GM12878 (cell line): ENCODE measurements around the gene F12. TPM values are rescaled to one million over a fixed set of nuclear protein-coding genes. Genes with fewer than 3 reads are reported as not detected.

Experiments
- ATAC-seq: fragments of 200-7000 bp; cut with Tn5 transposase; 3 replicates; pipeline ENCODE4 v1.9.1; 2020; ENCODE audit warnings: mild to moderate bottlenecking, moderate library complexity
- BruUV-seq: library from RNA; stranded (reverse); fragments of 400-500 nt; replicated peaks from 2 replicates; lab custom pipeline; 2021; lab: Mats Ljungman, UMichigan
- CTCF ChIA-PET: fragments of 300-600 bp; sonication (Branson Sonifier 250); formaldehyde crosslinking; extraction: SDS; loops from one replicate; lab custom pipeline; 2021; ENCODE audit warnings: inconsistent platforms; lab: Yijun Ruan, JAX
- POLR2A ChIA-PET: fragments of 350-600 bp; formaldehyde crosslinking; extraction: SDS; loops from one replicate; lab custom pipeline; 2021; ENCODE audit warnings: inconsistent platforms; lab: Charles Lee
- RAD21 ChIA-PET: fragments of 300-600 bp; sonication (Branson Sonifier 250); formaldehyde crosslinking; loops from one replicate; lab custom pipeline; 2023; ENCODE audit warnings: antibody characterized with exemption; ENCODE audit not compliant: unreplicated experiment; lab: Charles Lee
- SMC1A ChIA-PET: fragments of 300-600 bp; sonication (Branson Sonifier 250); formaldehyde crosslinking; loops from one replicate; lab custom pipeline; 2023; ENCODE audit not compliant: unreplicated experiment, uncharacterized antibody; lab: Charles Lee
- DNase-seq: peaks from one replicate; pipeline ENCODE4 v3.0.0-alpha.2; 2011; ENCODE audit warnings: low read depth, low spot score
- FAIRE-seq: peaks from 3 replicates; lab custom pipeline; 2011; peaks lifted over from hg19 to GRCh38; lab: Jason Lieb, UNC
- H2AFZ ChIP-seq: 2 replicates; pipeline ENCODE4 v1.6.0; 2011; ENCODE audit warnings: low read depth, low read length, control low read depth; ENCODE audit not compliant: control insufficient read depth
- H3K27ac ChIP-seq: 2 replicates; pipeline ENCODE4 v1.5.1; 2011; ENCODE audit warnings: control low read depth; ENCODE audit not compliant: control insufficient read depth, insufficient read depth
- H3K27me3 ChIP-seq, 2 experiments: replicated peaks in 1 of 2; 2 replicates each; pipeline versions ENCODE4 v1.6.0 to v1.6.1; 2011; ENCODE audit warnings: low read length in 1 of 2; ENCODE audit not compliant: control insufficient read depth in 2 of 2, insufficient read depth in 2 of 2
- H3K36me3 ChIP-seq, 2 experiments: 2 replicates each; pipeline ENCODE4 v1.5.1; 2011; ENCODE audit warnings: low read length in 1 of 2; ENCODE audit not compliant: control insufficient read depth in 2 of 2, insufficient read depth in 2 of 2
- H3K4me1 ChIP-seq: 2 replicates; pipeline ENCODE4 v1.6.1; 2011; ENCODE audit warnings: mild to moderate bottlenecking, low read length, moderate library complexity, mixed read lengths; ENCODE audit not compliant: control insufficient read depth, insufficient read depth
- H3K4me2 ChIP-seq: 2 replicates; pipeline ENCODE4 v1.6.0; 2011; ENCODE audit warnings: control low read depth; ENCODE audit not compliant: control insufficient read depth, insufficient read depth
- H3K4me3 ChIP-seq: fragments of 200-600 bp; sonication (generic); 2 replicates; pipeline ENCODE4 v1.5.1; 2016
- H3K79me2 ChIP-seq: 2 replicates; pipeline ENCODE4 v1.6.0; 2011; ENCODE audit warnings: low read length; ENCODE audit not compliant: control insufficient read depth, insufficient read depth
- H3K9ac ChIP-seq: 2 replicates; pipeline ENCODE4 v1.8.0; 2011; ENCODE audit warnings: low read length, control low read depth, mixed read lengths; ENCODE audit not compliant: control insufficient read depth, insufficient read depth
- H3K9me3 ChIP-seq: replicated peaks from 3 replicates; pipeline ENCODE4 v1.5.1; 2011; ENCODE audit warnings: mild to moderate bottlenecking, low read length; ENCODE audit not compliant: control insufficient read depth, insufficient read depth
- H4K20me1 ChIP-seq: 2 replicates; pipeline ENCODE4 v1.6.0; 2011; ENCODE audit not compliant: control insufficient read depth, insufficient read depth
- BMI1 ChIP-seq: fragments of 450-650 bp; IDR thresholded peaks from 2 replicates; pipeline ENCODE4 v1.6.1; 2016; ENCODE audit warnings: mild to moderate bottlenecking, moderate library complexity, borderline replicate concordance
- HDAC6 ChIP-seq: fragments of 200-600 bp; sonication (generic); IDR thresholded peaks from one replicate; pipeline ENCODE4 v1.8.0; 2017; ENCODE audit warnings: antibody characterized with exemption; ENCODE audit not compliant: unreplicated experiment
- IRF3 ChIP-seq: fragments of 450-650 bp; IDR thresholded peaks from 2 replicates; pipeline ENCODE4 v1.6.1; 2014; ENCODE audit warnings: mild to moderate bottlenecking
- JUND ChIP-seq: IDR thresholded peaks from 2 replicates; pipeline ENCODE4 v1.6.1; 2012; ENCODE audit warnings: low read depth, mild to moderate bottlenecking, low read length, improper control_type of control experiment, moderate library complexity
- TCF12 ChIP-seq: IDR thresholded peaks from 2 replicates; pipeline ENCODE4 v1.6.1; 2011; ENCODE audit warnings: low read depth, mild to moderate bottlenecking, low read length
- ZNF207 ChIP-seq: fragments of 450-650 bp; IDR thresholded peaks from 2 replicates; pipeline ENCODE4 v1.6.1; 2014; ENCODE audit warnings: antibody characterized with exemption, mild to moderate bottlenecking, borderline replicate concordance
- WGBS: methylation state at CpG from one replicate; pipeline ENCODE4 v1.1.6; 2016; ENCODE audit warnings: low lambda C conversion rate; ENCODE audit not compliant: insufficient replicate concordance, insufficient coverage; ENCODE audit errors: missing lambda C conversion rate; 5-methylcytosine and 5-hydroxymethylcytosine counted together
- in situ Hi-C: fragments of 300-500 bp; cut with MboI; formaldehyde crosslinking; loops from 9 replicates; pipeline ENCODE4 v1.14.3; 2018; ENCODE audit warnings: mixed read lengths
- intact Hi-C: fragments of 100-400 bp; cut with micrococcal nuclease; formaldehyde crosslinking; loops from one replicate; pipeline ENCODE4 v1.14.2; 2022; ENCODE audit not compliant: unreplicated experiment
- polyA plus RNA-seq, 11 experiments: library from polyadenylated mRNA; depleted of rRNA in 4 of 11; unstranded in 6 of 11; stranded (reverse) in 5 of 11; fragments of >200 nt; fragmentation: Nextera tagmentation in 4 of 11; fragmentation: Illumina TruSeq in 1 of 11; extraction: Ambion mirVana in 4 of 11; extraction: Trizol in 1 of 11; gene quantifications; 1 replicate in 1 of 11; 2 replicates in 10 of 11; pipeline versions ENCODE4 v1.2.1 to v1.2.3, GENCODE V29; 2011 to 2016; ENCODE audit warnings: inconsistent platforms in 2 of 11, missing spikeins in 2 of 11, low read depth in 1 of 11
- total RNA-seq, 4 experiments: library from RNA; depleted of rRNA in 3 of 4; stranded (reverse); fragments of >200 nt in 3 of 4; fragmentation: Illumina TruSeq in 1 of 4; extraction: Trizol in 1 of 4; gene quantifications; 2 replicates each; pipeline versions ENCODE4 v1.2.1 to v1.2.3, GENCODE V29; 2013 to 2021

Gene F12
- total and polyA plus RNA-seq, 10 of the 15 experiments (the other 5 are each of a cell fraction or from before 2014, with no cell fraction given), result 0.25 to 11.3 (median 5.5) TPM

- no peak for TF ChIP-seq HDAC6
- TF ChIP-seq IRF3, result no peak
These were observed 35.2 kb downstream of the F12 start (continued) for GRCh38 chr5:177374211-177374610.

GRCh38 chr5:177373806-177374205, 35.6 kb downstream of the F12 start:
- intact Hi-C loops, result no loop called here
- no peak overlapping the region for H2AFZ ChIP-seq
- H3K9me3 ChIP-seq, result no peaks in the 10 kb centered on the region
- no peak for TF ChIP-seq BMI1
- TF ChIP-seq TCF12, result no peak
- no peak for TF ChIP-seq JUND
- TF ChIP-seq ZNF207, result no peak
- WGBS, result 78% methylated on average over 6 of the region's 6 CpGs
- in situ Hi-C loops, result no loop called here
- H3K4me2 ChIP-seq, result no peak overlapping the region
- no peak overlapping the region for H3K27ac ChIP-seq
- no TSS peak for BruUV-seq
- FAIRE-seq, result no peak
- CTCF ChIA-PET, result interaction anchor here (6.0 kb wide), 1 partner anchor 16 kb away, joined by 88 read pairs; no protein-coding TSS in a partner anchor
- H3K9ac ChIP-seq, result no peak overlapping the region
- H3K4me3 ChIP-seq, result no peak overlapping the region
- no peaks in the 10 kb centered on the region for H3K79me2 ChIP-seq
- H3K27me3 ChIP-seq, result no peaks in the 10 kb centered on the region
- peaks cover 24% of the 10 kb centered on the region for H3K4me1 ChIP-seq
- no peak for DNase-seq
- peaks cover 5 to 10% of the 10 kb centered on the region in 2 experiments for H3K36me3 ChIP-seq
- H4K20me1 ChIP-seq, result no peaks in the 10 kb centered on the region
- POLR2A ChIA-PET, result interaction anchor here (0.6 to 2.8 kb wide), 4 partner anchors 12 to 877 kb away, joined by 3 to 8 read pairs (median 6); partner anchors contain the start of gene RGS14
- RAD21 ChIA-PET, result interaction anchor here (1.7 kb wide), 1 partner anchor 17 kb away, joined by 4 read pairs; no protein-coding TSS in a partner anchor
- ATAC-seq, result no peak
- SMC1A ChIA-PET, result interaction anchor here (0.6 to 1.6 kb wide), 4 partner anchors 9 to 128 kb away, joined by 3 to 4 read pairs (median 3); no protein-coding TSS in a partner anchor
